ENCODE data around the gene TSHB. TPM values are rescaled to one million over a fixed set of nuclear protein-coding genes. Genes with fewer than 3 reads are reported as not detected.

TSHB gene
- total RNA-seq, 1 experiment from 2014 or later: not detected

- no peaks in the 10 kb centered on the region for H3K9me3 ChIP-seq (ENCODE audit: control insufficient read depth in 1 of 2, insufficient read depth in 1 of 2, low read depth in 1 of 2, low read length in 2 of 2)
- no peaks in the 10 kb centered on the region for H4K20me1 ChIP-seq (ENCODE audit: insufficient read depth)
- DNase-seq (ENCODE audit: low read depth, low spot score) (no peak), ATAC-seq (no peak)
- H3K4me1 ChIP-seq (ENCODE audit: control insufficient read depth in 1 of 2, insufficient read depth in 2 of 2, low read length in 2 of 2): peaks cover 10 to 11% of the 10 kb centered on the region in 2 experiments
- no peak overlapping the region for H3K9ac ChIP-seq (ENCODE audit: low read length)
- BruUV-seq (replicated peaks): no TSS peak
- H2AFZ ChIP-seq (ENCODE audit: low read depth, low read length, poor library complexity, severe bottlenecking): no peak overlapping the region
- no peak overlapping the region for H3K4me3 ChIP-seq (replicated peaks in 1 of 2; ENCODE audit: low read depth in 1 of 2, low read length in 2 of 2)
- intact Hi-C loops (cut with micrococcal nuclease): no loop called here
- H3K9me2 ChIP-seq (ENCODE audit: insufficient read depth): no peaks in the 10 kb centered on the region
- ChIA-PET POLR2A (no interaction called here), RAD21 (ENCODE audit: low non-redundant PET in 1 of 2, low total read pairs in 2 of 2, uncharacterized antibody in 2 of 2, unreplicated experiment in 2 of 2) (no interaction called here), CTCF (interaction anchor here (0.9 kb wide), 1 partner anchor 12 kb away, joined by 3 read pairs; no protein-coding TSS in a partner anchor)
- H3K79me2 ChIP-seq (ENCODE audit: insufficient read depth, low read length): no peaks in the 10 kb centered on the region
- no peak overlapping the region for H3K4me2 ChIP-seq (ENCODE audit: low read length)
- H3K27ac ChIP-seq (ENCODE audit: low read depth, low read length): no peak overlapping the region
- no peaks in the 10 kb centered on the region for H3K36me3 ChIP-seq (ENCODE audit: control insufficient read depth in 1 of 2, insufficient read depth in 2 of 2, low read length in 2 of 2)
- TF ChIP-seq POLR2AphosphoS5 (IDR thresholded peaks at IDR 0.05; ENCODE audit: low read depth, low read length) (no peak), SP1 (IDR thresholded peaks at IDR 0.05; ENCODE audit: low read depth) (no peak), CEBPB (IDR thresholded peaks at IDR 0.05; ENCODE audit: low read depth) (no peak), ZFX (IDR thresholded peaks at IDR 0.05) (no peak), POLR2A (IDR thresholded peaks at IDR 0.05; ENCODE audit: borderline replicate concordance, extremely low read depth, insufficient read depth, insufficient read length) (no peak), CTCF (IDR thresholded peaks at IDR 0.05 in 2 of 3, conservative IDR thresholded peaks at IDR 0.05 in 1 of 3; ENCODE audit: borderline replicate concordance in 1 of 3, insufficient read depth in 1 of 3, low read depth in 2 of 3, low read length in 2 of 3) (no peak), TCF7L2 (IDR thresholded peaks at IDR 0.05; ENCODE audit: borderline replicate concordance, extremely low read depth, insufficient read depth, insufficient read length) (no peak)
- TF ChIP-seq, protein P1, sequence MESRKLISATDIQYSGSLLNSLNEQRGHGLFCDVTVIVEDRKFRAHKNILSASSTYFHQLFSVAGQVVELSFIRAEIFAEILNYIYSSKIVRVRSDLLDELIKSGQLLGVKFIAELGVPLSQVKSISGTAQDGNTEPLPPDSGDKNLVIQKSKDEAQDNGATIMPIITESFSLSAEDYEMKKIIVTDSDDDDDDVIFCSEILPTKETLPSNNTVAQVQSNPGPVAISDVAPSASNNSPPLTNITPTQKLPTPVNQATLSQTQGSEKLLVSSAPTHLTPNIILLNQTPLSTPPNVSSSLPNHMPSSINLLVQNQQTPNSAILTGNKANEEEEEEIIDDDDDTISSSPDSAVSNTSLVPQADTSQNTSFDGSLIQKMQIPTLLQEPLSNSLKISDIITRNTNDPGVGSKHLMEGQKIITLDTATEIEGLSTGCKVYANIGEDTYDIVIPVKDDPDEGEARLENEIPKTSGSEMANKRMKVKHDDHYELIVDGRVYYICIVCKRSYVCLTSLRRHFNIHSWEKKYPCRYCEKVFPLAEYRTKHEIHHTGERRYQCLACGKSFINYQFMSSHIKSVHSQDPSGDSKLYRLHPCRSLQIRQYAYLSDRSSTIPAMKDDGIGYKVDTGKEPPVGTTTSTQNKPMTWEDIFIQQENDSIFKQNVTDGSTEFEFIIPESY (IDR thresholded peaks at IDR 0.05; ENCODE audit: extremely low read depth, insufficient replicate concordance, low read length): no peak
- TF ChIP-seq, protein P2, sequence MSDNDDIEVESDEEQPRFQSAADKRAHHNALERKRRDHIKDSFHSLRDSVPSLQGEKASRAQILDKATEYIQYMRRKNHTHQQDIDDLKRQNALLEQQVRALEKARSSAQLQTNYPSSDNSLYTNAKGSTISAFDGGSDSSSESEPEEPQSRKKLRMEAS (IDR thresholded peaks at IDR 0.05): no peak
- no peaks in the 10 kb centered on the region for H3K27me3 ChIP-seq (ENCODE audit: insufficient read depth, low read length)
Observed at GRCh38 chr1:115065021-115065420, 35.4 kb downstream of the TSHB start.

Measured in HCT116 (cell line).